DMS 273 (cell line): ENCODE measurements around the gene ARAF.
A peak's percentile ranks its signal among the peaks of the same experiment; 100 is the strongest.
"Not testable (repeated sequence)": the region's sequence is repeated elsewhere in the genome, so short reads cannot be mapped to it uniquely, and the experiment has no call there.

ENCODE experiments used
- DNase-seq: peaks from one replicate; lab custom pipeline; 2025; ENCODE audit not compliant: unreplicated experiment; lab: John Stamatoyannopoulos, UW

The ARAF gene

GRCh38 chrX:47560934-47561658 is at the start of gene ARAF:
Gene ARAF (plus strand): TSS chrX:47561205. CDS start chrX:47562968, 1,763 bp downstream.
- DNase-seq: peak; percentile 99

GRCh38 chrX:47512383-47512782 is 48.6 kb upstream of the ARAF start:
- not testable (repeated sequence) for DNase-seq

- DNase-seq: peak; percentile 45
Observed at GRCh38 chrX:47513034-47513965, 47.7 kb upstream of the ARAF start.

- no peak for DNase-seq
Observed at GRCh38 chrX:47514533-47515235, 46.3 kb upstream of the ARAF start.

- DNase-seq: no peak
Observed at GRCh38 chrX:47515941-47516665, 44.9 kb upstream of the ARAF start.

GRCh38 chrX:47518144-47518543 is 42.9 kb upstream of the ARAF start:
- no peak for DNase-seq

- DNase-seq: peak; percentile 86
Observed at GRCh38 chrX:47523297-47523696, 37.7 kb upstream of the ARAF start.

GRCh38 chrX:47523713-47524166 is 37.3 kb upstream of the ARAF start:
- peak; percentile 38 for DNase-seq

- no peak for DNase-seq
Observed at GRCh38 chrX:47529548-47529947, 31.5 kb upstream of the ARAF start.

GRCh38 chrX:47530049-47530448 is 31.0 kb upstream of the ARAF start:
- DNase-seq: no peak

- DNase-seq: peak; percentile 14
Observed at GRCh38 chrX:47539860-47540259, 21.1 kb upstream of the ARAF start.

GRCh38 chrX:47540754-47541538 is 20.1 kb upstream of the ARAF start:
- peak; percentile 93 for DNase-seq

- no peak for DNase-seq
Observed at GRCh38 chrX:47543496-47543895, 17.5 kb upstream of the ARAF start.

GRCh38 chrX:47556045-47556623 is 4.9 kb upstream of the ARAF start:
- peak; percentile 23 for DNase-seq

GRCh38 chrX:47558436-47558835 is 2.6 kb upstream of the ARAF start:
- DNase-seq: no peak

- no peak for DNase-seq
Observed at GRCh38 chrX:47560179-47560933, 649 bp upstream of the ARAF start.

GRCh38 chrX:47561659-47562151 is 700 bp downstream of the ARAF start:
- no peak for DNase-seq

- DNase-seq: peak; percentile 39
Observed at GRCh38 chrX:47562615-47563243, 1.7 kb downstream of the ARAF start.
